HG02763 (cell line): ENCODE data around the gene PSMB4.
"Not testable (repeated sequence)": the region's sequence is repeated elsewhere in the genome, so short reads cannot be mapped to it uniquely, and the experiment has no call there.

Source experiments
- ATAC-seq: cut with Tn5 transposase; IDR thresholded peaks from one replicate; pipeline ENCODE4 v1.9.1; 2021; ENCODE audit warnings: mild to moderate bottlenecking, moderate library complexity; ENCODE audit not compliant: unreplicated experiment

The PSMB4 gene

GRCh38 chr1:151437396-151437795, 38.0 kb downstream of the PSMB4 start:
- not testable (repeated sequence) for ATAC-seq

- ATAC-seq, result no peak
Observed at GRCh38 chr1:151443846-151444782, 44.7 kb downstream of the PSMB4 start.

GRCh38 chr1:151444783-151445177, 45.4 kb downstream of the PSMB4 start:
- no peak for ATAC-seq

- no peak for ATAC-seq
Observed at GRCh38 chr1:151447696-151448095, 48.3 kb downstream of the PSMB4 start.
